PFSK-1 (cell line): ENCODE measurements around the gene CHD6.

Experiments
- FOXP2 ChIP-seq: optimal IDR thresholded peaks from 2 replicates; pipeline ENCODE3; 2011; ENCODE audit warnings: borderline replicate concordance, control low read depth, inconsistent platforms; ENCODE audit not compliant: insufficient read depth; ENCODE audit errors: extremely low read length, extremely low read depth
- POLR2AphosphoS5 ChIP-seq: IDR thresholded peaks from 2 replicates; pipeline ENCODE4 v1.6.1; 2012; ENCODE audit warnings: low read depth, mild to moderate bottlenecking, control low read depth, low read length, moderate library complexity
- SIN3A ChIP-seq: IDR thresholded peaks from 2 replicates; pipeline ENCODE4 v1.6.1; 2012; ENCODE audit warnings: mild to moderate bottlenecking, low read length, moderate library complexity, borderline replicate concordance; ENCODE audit not compliant: insufficient read depth
- TAF1 ChIP-seq: IDR thresholded peaks from 2 replicates; pipeline ENCODE4 v1.6.1; 2012; ENCODE audit warnings: low read length, control low read depth, borderline replicate concordance; ENCODE audit not compliant: insufficient read depth
- TF ChIP-seq, protein P1 (sequence below), 2 experiments: IDR thresholded peaks; 2 replicates each; pipeline versions ENCODE4 v1.6.1 to v1.8.0; 2011 to 2012; ENCODE audit warnings: low read depth in 2 of 2, low read length in 2 of 2, control low read depth in 1 of 2, inconsistent platforms in 1 of 2, mild to moderate bottlenecking in 1 of 2, moderate library complexity in 1 of 2; ENCODE audit not compliant: insufficient read depth in 1 of 2

Gene CHD6

GRCh38 chr20:41478026-41478425, 140.2 kb downstream of the CHD6 start:
- TF ChIP-seq FOXP2 (no peak), TAF1 (no peak), POLR2AphosphoS5 (no peak)
- TF ChIP-seq, protein P1, sequence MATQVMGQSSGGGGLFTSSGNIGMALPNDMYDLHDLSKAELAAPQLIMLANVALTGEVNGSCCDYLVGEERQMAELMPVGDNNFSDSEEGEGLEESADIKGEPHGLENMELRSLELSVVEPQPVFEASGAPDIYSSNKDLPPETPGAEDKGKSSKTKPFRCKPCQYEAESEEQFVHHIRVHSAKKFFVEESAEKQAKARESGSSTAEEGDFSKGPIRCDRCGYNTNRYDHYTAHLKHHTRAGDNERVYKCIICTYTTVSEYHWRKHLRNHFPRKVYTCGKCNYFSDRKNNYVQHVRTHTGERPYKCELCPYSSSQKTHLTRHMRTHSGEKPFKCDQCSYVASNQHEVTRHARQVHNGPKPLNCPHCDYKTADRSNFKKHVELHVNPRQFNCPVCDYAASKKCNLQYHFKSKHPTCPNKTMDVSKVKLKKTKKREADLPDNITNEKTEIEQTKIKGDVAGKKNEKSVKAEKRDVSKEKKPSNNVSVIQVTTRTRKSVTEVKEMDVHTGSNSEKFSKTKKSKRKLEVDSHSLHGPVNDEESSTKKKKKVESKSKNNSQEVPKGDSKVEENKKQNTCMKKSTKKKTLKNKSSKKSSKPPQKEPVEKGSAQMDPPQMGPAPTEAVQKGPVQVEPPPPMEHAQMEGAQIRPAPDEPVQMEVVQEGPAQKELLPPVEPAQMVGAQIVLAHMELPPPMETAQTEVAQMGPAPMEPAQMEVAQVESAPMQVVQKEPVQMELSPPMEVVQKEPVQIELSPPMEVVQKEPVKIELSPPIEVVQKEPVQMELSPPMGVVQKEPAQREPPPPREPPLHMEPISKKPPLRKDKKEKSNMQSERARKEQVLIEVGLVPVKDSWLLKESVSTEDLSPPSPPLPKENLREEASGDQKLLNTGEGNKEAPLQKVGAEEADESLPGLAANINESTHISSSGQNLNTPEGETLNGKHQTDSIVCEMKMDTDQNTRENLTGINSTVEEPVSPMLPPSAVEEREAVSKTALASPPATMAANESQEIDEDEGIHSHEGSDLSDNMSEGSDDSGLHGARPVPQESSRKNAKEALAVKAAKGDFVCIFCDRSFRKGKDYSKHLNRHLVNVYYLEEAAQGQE (IDR thresholded peaks at IDR 0.05; ENCODE audit: insufficient read depth in 1 of 2, low read depth in 2 of 2, low read length in 2 of 2), result no peak

GRCh38 chr20:41476446-41476845, 141.7 kb downstream of the CHD6 start:
- TF ChIP-seq SIN3A (no peak), FOXP2 (no peak), POLR2AphosphoS5 (no peak), TAF1 (no peak)
- TF ChIP-seq, protein P1 (IDR thresholded peaks at IDR 0.05; ENCODE audit: insufficient read depth in 1 of 2, low read depth in 2 of 2, low read length in 2 of 2), result no peak

- TF ChIP-seq, protein P1 (IDR thresholded peaks at IDR 0.05; ENCODE audit: insufficient read depth in 1 of 2, low read depth in 2 of 2, low read length in 2 of 2), result no peak
- TF ChIP-seq SIN3A, result no peak
- TF ChIP-seq FOXP2, result no peak
- no peak for TF ChIP-seq POLR2AphosphoS5
- TF ChIP-seq TAF1, result no peak
These were observed 142.2 kb downstream of the CHD6 start for GRCh38 chr20:41476013-41476441.

- TF ChIP-seq TAF1, result no peak
- TF ChIP-seq POLR2AphosphoS5, result no peak
- no peak for TF ChIP-seq FOXP2
- TF ChIP-seq, protein P1 (IDR thresholded peaks at IDR 0.05; ENCODE audit: insufficient read depth in 1 of 2, low read depth in 2 of 2, low read length in 2 of 2), result no peak
- TF ChIP-seq SIN3A, result no peak
These were observed 142.7 kb downstream of the CHD6 start for GRCh38 chr20:41475503-41475902.

DNA sequence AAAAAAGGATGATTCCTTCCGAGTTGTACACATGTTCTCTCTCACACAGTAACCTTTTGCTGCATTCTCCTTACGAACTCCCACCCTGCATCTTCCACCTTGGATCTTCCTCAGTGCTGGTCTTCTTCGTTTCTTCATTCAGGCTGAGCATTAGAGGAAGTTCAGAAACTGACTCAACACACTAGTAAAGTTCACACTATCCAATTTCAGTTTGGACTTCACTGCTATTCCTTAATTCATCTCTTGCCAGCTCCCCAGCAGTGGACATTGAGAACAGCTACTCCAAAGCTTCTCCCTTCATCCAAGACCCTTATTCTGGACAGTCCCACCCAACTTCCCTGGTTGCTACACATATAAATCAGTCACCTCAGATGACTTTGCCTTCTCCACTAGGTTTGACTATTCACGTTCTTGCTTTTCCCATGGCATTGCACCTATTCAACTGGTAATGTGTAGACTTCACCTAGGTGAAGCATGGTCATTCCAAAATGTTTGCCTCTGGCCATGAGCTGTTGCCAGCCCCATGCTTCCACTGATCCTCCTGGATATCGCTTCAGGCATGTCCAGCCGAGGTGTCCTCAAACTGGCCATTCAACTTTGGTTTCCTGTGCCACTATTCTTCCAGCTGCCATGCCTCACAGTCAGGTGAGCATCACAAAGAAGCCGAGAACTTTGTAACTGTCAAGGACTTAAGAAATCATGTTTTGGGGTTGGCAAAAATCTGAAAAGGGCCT, 147.6 kb downstream of the CHD6 start:
- TF ChIP-seq POLR2AphosphoS5 (no peak), FOXP2 (no peak), TAF1 (no peak), SIN3A (no peak)
- TF ChIP-seq, protein P1 (IDR thresholded peaks at IDR 0.05; ENCODE audit: insufficient read depth in 1 of 2, low read depth in 2 of 2, low read length in 2 of 2), result no peak
